ENCODE results near the gene CRYZL1.

Gene CRYZL1

GRCh38 chr21:33541105-33541711 is 100.3 kb downstream of the CRYZL1 start:
- DNase-seq (ENCODE audit: low spot score) = no peak

GRCh38 chr21:33540711-33541104 is 100.8 kb downstream of the CRYZL1 start:
- no peak for DNase-seq (ENCODE audit: low spot score)

GRCh38 chr21:33539616-33540015 is 101.9 kb downstream of the CRYZL1 start:
- no peak for DNase-seq (ENCODE audit: low spot score)

Measured in CD4-positive, alpha-beta T cell treated with Interleukin-6 at 100 ng/mL for 8 hours (primary cell).